HepG2 (cell line): Measurements from ENCODE around the gene KCTD5. TPM values are rescaled to one million over a fixed set of nuclear protein-coding genes. Genes with fewer than 3 reads are reported as not detected.

Experiments
- ATAC-seq: fragments of 200-7000 bp; cut with Tn5 transposase; 3 replicates; pipeline ENCODE4 v1.9.1; 2020; ENCODE audit warnings: mild to moderate bottlenecking, moderate library complexity
- BruUV-seq: library from RNA; stranded (reverse); fragments of 400-500 nt; replicated peaks from 2 replicates; lab custom pipeline; 2021; lab: Mats Ljungman, UMichigan
- CTCF ChIA-PET: fragments of 300-600 bp; formaldehyde crosslinking; extraction: SDS; loops from one replicate; lab custom pipeline; 2021; ENCODE audit warnings: low total read pairs, inconsistent platforms, low intra/inter-chr PET ratio; lab: Yijun Ruan, JAX
- POLR2A ChIA-PET: fragments of 350-600 bp; sonication (Branson Sonifier 250); formaldehyde crosslinking; loops from one replicate; lab custom pipeline; 2020; ENCODE audit warnings: antibody characterized with exemption, inconsistent platforms; lab: Yijun Ruan, JAX
- DNase-seq: peaks from one replicate; pipeline ENCODE4 v3.0.0-alpha.2; 2015; ENCODE audit warnings: low spot score
- FAIRE-seq: peaks from 3 replicates; lab custom pipeline; 2011; peaks lifted over from hg19 to GRCh38; lab: Jason Lieb, UNC
- H2AFZ ChIP-seq: one replicate; pipeline ENCODE4 v1.6.1; 2011; ENCODE audit warnings: low read length, inconsistent platforms
- H3K27ac ChIP-seq: fragments of 300-600 bp; 3 replicates; pipeline ENCODE4 v1.8.0; 2011; ENCODE audit warnings: mixed run types, mild to moderate bottlenecking, mixed read lengths, low read length, inconsistent platforms; ENCODE audit not compliant: insufficient read depth; ENCODE audit errors: extremely low read length
- H3K27me3 ChIP-seq, 2 experiments: fragments of 200-600 bp in 1 of 2; 2 replicates in 1 of 2; 3 replicates in 1 of 2; pipeline versions ENCODE4 v1.6.0 to v1.8.0; 2011; ENCODE audit warnings: low read length in 2 of 2, mild to moderate bottlenecking in 2 of 2, moderate library complexity in 2 of 2, inconsistent platforms in 1 of 2; ENCODE audit not compliant: insufficient read depth in 2 of 2, control insufficient read depth in 1 of 2
- H3K36me3 ChIP-seq, 2 experiments: fragments of 200-600 bp in 1 of 2; replicated peaks in 1 of 2; 2 replicates in 1 of 2; 3 replicates in 1 of 2; pipeline versions ENCODE4 v1.5.1 to v1.8.0; 2011; ENCODE audit warnings: low read length in 2 of 2, inconsistent platforms in 1 of 2; ENCODE audit not compliant: insufficient read depth in 2 of 2, control insufficient read depth in 1 of 2
- H3K4me1 ChIP-seq: 2 replicates; pipeline ENCODE4 v1.5.1; 2012; ENCODE audit warnings: low read length, inconsistent platforms; ENCODE audit not compliant: insufficient read depth
- H3K4me2 ChIP-seq: 2 replicates; pipeline ENCODE4 v1.6.0; 2011; ENCODE audit warnings: low read depth, low read length, inconsistent platforms
- H3K4me3 ChIP-seq, 3 experiments: fragments of 200-600 bp in 1 of 3; sonication (generic), shearing (Covaris generic) in 1 of 3; replicated peaks in 1 of 3; 2 replicates each; pipeline ENCODE4 v1.5.1; 2011 to 2016; ENCODE audit warnings: low read length in 3 of 3, inconsistent platforms in 2 of 3, low read depth in 2 of 3, mild to moderate bottlenecking in 2 of 3, control low read depth in 1 of 3, mixed read lengths in 1 of 3; ENCODE audit not compliant: insufficient read depth in 1 of 3
- H3K79me2 ChIP-seq: one replicate; pipeline ENCODE4 v1.6.1; 2011; ENCODE audit warnings: low read length, inconsistent platforms; ENCODE audit not compliant: insufficient read depth
- H3K9ac ChIP-seq: 2 replicates; pipeline ENCODE4 v1.6.0; 2011; ENCODE audit warnings: mild to moderate bottlenecking, low read depth, low read length, inconsistent platforms; ENCODE audit not compliant: insufficient read depth
- H3K9me3 ChIP-seq: 2 replicates; pipeline ENCODE4 v1.5.1; 2012; ENCODE audit warnings: mild to moderate bottlenecking, low read length
- H4K20me1 ChIP-seq: 2 replicates; pipeline ENCODE4 v1.6.0; 2011; ENCODE audit warnings: inconsistent platforms, mild to moderate bottlenecking, low read length, moderate library complexity; ENCODE audit not compliant: insufficient read depth
- ATM ChIP-seq: fragments of 450-650 bp; IDR thresholded peaks from 2 replicates; pipeline ENCODE4 v1.7.1; 2017; ENCODE audit warnings: mild to moderate bottlenecking, borderline replicate concordance
- EED ChIP-seq: sonication (generic); formaldehyde crosslinking; IDR thresholded peaks from 2 replicates; pipeline ENCODE4 v1.5.0; 2020; ENCODE audit warnings: mild to moderate bottlenecking, missing genetic modification reagents
- FIP1L1 ChIP-seq: fragments of 200-400 bp; formaldehyde crosslinking; IDR thresholded peaks from 2 replicates; pipeline ENCODE4 v1.6.1; 2018; ENCODE audit warnings: low read depth, mild to moderate bottlenecking, low read length, moderate library complexity, borderline replicate concordance; ENCODE audit not compliant: insufficient read depth
- GMEB1 ChIP-seq: sonication (generic); formaldehyde crosslinking; IDR thresholded peaks from 2 replicates; pipeline ENCODE4 v1.5.1; 2020; ENCODE audit warnings: missing genetic modification reagents, mild to moderate bottlenecking, borderline replicate concordance
- NR2F1 ChIP-seq, 2 experiments: fragments of 450-650 bp in 1 of 2; formaldehyde crosslinking in 1 of 2; IDR thresholded peaks; 2 replicates each; pipeline versions ENCODE4 v1.5.0 to v1.6.1; 2016 to 2020; ENCODE audit warnings: mild to moderate bottlenecking in 1 of 2, missing compliant biosample characterization in 1 of 2, missing genetic modification reagents in 1 of 2, moderate library complexity in 1 of 2
- NR2F6 ChIP-seq, 2 experiments: IDR thresholded peaks; 2 replicates each; pipeline ENCODE4 v1.6.1; 2016; ENCODE audit warnings: antibody characterized with exemption in 1 of 2, mild to moderate bottlenecking in 1 of 2
- PCBP1 ChIP-seq: fragments of 200-400 bp; formaldehyde crosslinking; IDR thresholded peaks from 2 replicates; pipeline ENCODE4 v1.6.1; 2017; ENCODE audit warnings: mild to moderate bottlenecking, low read depth, low read length, borderline replicate concordance
- ZNF354B ChIP-seq: sonication (generic); formaldehyde crosslinking; IDR thresholded peaks from 2 replicates; pipeline ENCODE4 v1.8.0; 2022; ENCODE audit warnings: mild to moderate bottlenecking, missing genetic modification reagents
- ZNF367 ChIP-seq: sonication (generic); formaldehyde crosslinking; IDR thresholded peaks from 2 replicates; pipeline ENCODE4 v1.4.0; 2020; ENCODE audit warnings: missing genetic modification reagents, borderline replicate concordance
- ZNF572 ChIP-seq: sonication (generic); formaldehyde crosslinking; IDR thresholded peaks from 2 replicates; pipeline ENCODE4 v1.5.1; 2020; ENCODE audit warnings: mild to moderate bottlenecking, missing genetic modification reagents
- WGBS: methylation state at CpG from one replicate; pipeline ENCODE4 v1.1.6; 2017; ENCODE audit warnings: low lambda C conversion rate; 5-methylcytosine and 5-hydroxymethylcytosine counted together
- in situ Hi-C: cut with HindIII; loops from 2 replicates; pipeline ENCODE4 v1.10.0; 2017; ENCODE audit warnings: low pct_unique_long_range_greater_than_20kb; ENCODE audit not compliant: extremely low pct_ligation_motif_present
- intact Hi-C: fragments of 100-400 bp; cut with micrococcal nuclease; formaldehyde crosslinking; loops from one replicate; pipeline ENCODE4 v1.10.0; 2022; ENCODE audit not compliant: unreplicated experiment
- polyA plus RNA-seq, 8 experiments: library from polyadenylated mRNA; depleted of rRNA in 3 of 8; stranded (reverse) in 7 of 8; unstranded in 1 of 8; fragments of >200 nt; fragmentation: Illumina TruSeq in 4 of 8; extraction: Trizol in 4 of 8; gene quantifications; 2 replicates each; pipeline versions ENCODE4 v1.2.1 to v1.2.3, GENCODE V29; 2011 to 2016; ENCODE audit warnings: low read depth in 4 of 8, missing spikeins in 1 of 8, mixed read lengths in 1 of 8; ENCODE audit not compliant: insufficient read depth in 1 of 8
- total RNA-seq, 5 experiments: library from RNA; depleted of rRNA; stranded (reverse); fragments of >200 nt; fragmentation: Illumina TruSeq; extraction: Trizol; gene quantifications; 2 replicates each; pipeline ENCODE4 v1.2.3, GENCODE V29; 2016; ENCODE audit warnings: low read depth in 1 of 5
- TF ChIP-seq, protein P1 (sequence below): sonication (generic); formaldehyde crosslinking; conservative IDR thresholded peaks from 2 replicates; pipeline ENCODE4 v1.4.0; 2020; ENCODE audit warnings: missing genetic modification reagents
- TF ChIP-seq, protein P2 (sequence below): sonication (generic); formaldehyde crosslinking; IDR thresholded peaks from 2 replicates; pipeline ENCODE4 v1.5.0; 2020; ENCODE audit warnings: missing genetic modification reagents, mild to moderate bottlenecking, borderline replicate concordance

KCTD5 gene
- total and polyA plus RNA-seq, 2 of the 13 experiments (the other 11 are each of a cell fraction or from before 2014, with no cell fraction given), result 25.4 to 29.8 TPM

DNA sequence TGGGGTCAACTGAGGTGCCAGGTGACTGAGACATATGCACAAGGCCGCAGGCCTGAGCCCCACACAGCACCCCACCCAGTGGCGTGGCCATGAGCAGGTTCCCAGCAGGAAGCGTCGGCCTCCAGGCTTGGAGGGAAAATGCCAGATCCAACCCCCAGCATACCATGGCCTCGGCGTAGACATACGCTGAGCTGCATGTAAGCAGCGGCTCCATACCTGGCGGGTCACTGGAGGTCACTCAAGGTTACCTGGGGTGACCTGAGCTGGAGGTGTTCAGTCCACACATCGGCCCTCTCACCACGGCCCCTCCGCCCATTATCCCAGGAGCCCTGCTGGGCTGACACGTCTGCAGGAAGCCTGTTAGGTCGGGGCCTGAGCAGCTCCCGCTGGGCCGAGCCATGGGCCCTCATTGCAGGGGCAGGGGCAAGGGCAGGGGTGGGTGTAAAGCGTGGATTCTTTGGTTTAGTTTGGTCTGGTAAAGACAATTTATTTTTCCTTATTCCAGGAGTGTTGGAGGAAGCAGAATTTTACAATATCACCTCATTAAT, 15.2 kb downstream of the KCTD5 start:
- no peak overlapping the region for H3K27ac ChIP-seq
- no peak for FAIRE-seq
- H3K4me2 ChIP-seq, result no peak overlapping the region
- BruUV-seq, result no TSS peak
- peaks cover 22 to 35% of the 10 kb centered on the region in 2 experiments; a peak in 4 of 5 replicates for H3K36me3 ChIP-seq
- H3K4me1 ChIP-seq, result no peaks in the 10 kb centered on the region
- no peak for DNase-seq
- TF ChIP-seq PCBP1 (no peak), FIP1L1 (no peak), NR2F1 (CRISPR knock-in tag; IDR thresholded peaks at IDR 0.05) (no peak), GMEB1 (CRISPR knock-in tag) (no peak), NR2F6 (IDR thresholded peaks at IDR 0.05) (no peak), NR2F6 (CRISPR knock-in tag; IDR thresholded peaks at IDR 0.05) (no peak), EED (CRISPR knock-in tag) (no peak), ZNF367 (CRISPR knock-in tag) (no peak), ZNF572 (CRISPR knock-in tag) (no peak), ZNF354B (no peak), ATM (no peak)
- TF ChIP-seq, protein P1, sequence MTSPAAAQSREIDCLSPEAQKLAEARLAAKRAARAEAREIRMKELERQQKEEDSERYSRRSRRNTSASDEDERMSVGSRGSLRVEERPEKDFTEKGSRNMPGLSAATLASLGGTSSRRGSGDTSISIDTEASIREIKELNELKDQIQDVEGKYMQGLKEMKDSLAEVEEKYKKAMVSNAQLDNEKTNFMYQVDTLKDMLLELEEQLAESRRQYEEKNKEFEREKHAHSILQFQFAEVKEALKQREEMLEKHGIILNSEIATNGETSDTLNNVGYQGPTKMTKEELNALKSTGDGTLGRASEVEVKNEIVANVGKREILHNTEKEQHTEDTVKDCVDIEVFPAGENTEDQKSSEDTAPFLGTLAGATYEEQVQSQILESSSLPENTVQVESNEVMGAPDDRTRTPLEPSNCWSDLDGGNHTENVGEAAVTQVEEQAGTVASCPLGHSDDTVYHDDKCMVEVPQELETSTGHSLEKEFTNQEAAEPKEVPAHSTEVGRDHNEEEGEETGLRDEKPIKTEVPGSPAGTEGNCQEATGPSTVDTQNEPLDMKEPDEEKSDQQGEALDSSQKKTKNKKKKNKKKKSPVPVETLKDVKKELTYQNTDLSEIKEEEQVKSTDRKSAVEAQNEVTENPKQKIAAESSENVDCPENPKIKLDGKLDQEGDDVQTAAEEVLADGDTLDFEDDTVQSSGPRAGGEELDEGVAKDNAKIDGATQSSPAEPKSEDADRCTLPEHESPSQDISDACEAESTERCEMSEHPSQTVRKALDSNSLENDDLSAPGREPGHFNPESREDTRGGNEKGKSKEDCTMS (CRISPR knock-in tag), result no peak
- TF ChIP-seq, protein P2, sequence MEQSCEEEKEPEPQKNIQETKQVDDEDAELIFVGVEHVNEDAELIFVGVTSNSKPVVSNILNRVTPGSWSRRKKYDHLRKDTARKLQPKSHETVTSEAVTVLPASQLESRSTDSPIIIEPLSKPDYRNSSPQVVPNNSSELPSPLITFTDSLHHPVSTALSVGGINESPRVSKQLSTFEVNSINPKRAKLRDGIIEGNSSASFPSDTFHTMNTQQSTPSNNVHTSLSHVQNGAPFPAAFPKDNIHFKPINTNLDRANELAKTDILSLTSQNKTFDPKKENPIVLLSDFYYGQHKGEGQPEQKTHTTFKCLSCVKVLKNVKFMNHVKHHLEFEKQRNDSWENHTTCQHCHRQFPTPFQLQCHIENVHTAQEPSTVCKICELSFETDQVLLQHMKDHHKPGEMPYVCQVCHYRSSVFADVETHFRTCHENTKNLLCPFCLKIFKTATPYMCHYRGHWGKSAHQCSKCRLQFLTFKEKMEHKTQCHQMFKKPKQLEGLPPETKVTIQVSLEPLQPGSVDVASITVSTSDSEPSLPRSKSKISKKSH (CRISPR knock-in tag), result no peak
- no peak overlapping the region for H2AFZ ChIP-seq
- ATAC-seq, result no peak
- H3K79me2 ChIP-seq, result no peaks in the 10 kb centered on the region
- intact Hi-C loops (no loop called here), in situ Hi-C loops (no loop called here)
- 96% methylated on average over 7 of the region's 17 CpGs for WGBS
- H3K27me3 ChIP-seq, result no peaks in the 10 kb centered on the region
- H3K9me3 ChIP-seq, result no peaks in the 10 kb centered on the region
- ChIA-PET CTCF (no interaction called here), POLR2A (no interaction called here)
- no peak overlapping the region for H3K4me3 ChIP-seq
- no peaks in the 10 kb centered on the region for H4K20me1 ChIP-seq
- no peak overlapping the region for H3K9ac ChIP-seq
